CD8-positive, alpha-beta memory T cell (primary cell): ENCODE data around the gene VANGL2. TPM values are rescaled to one million over a fixed set of nuclear protein-coding genes. Genes with fewer than 3 reads are reported as not detected.

ENCODE experiments used
- CTCF ChIA-PET: fragments of 350-600 bp; sonication (Branson Sonifier 250); formaldehyde crosslinking; loops from one replicate; lab custom pipeline; 2021; ENCODE audit warnings: antibody characterized with exemption; lab: Charles Lee
- POLR2A ChIA-PET: fragments of 350-600 bp; sonication (Branson Sonifier 250); formaldehyde crosslinking; loops from one replicate; lab custom pipeline; 2021; ENCODE audit warnings: antibody characterized with exemption; lab: Charles Lee
- DNase-seq, 5 donors: peaks; one replicate each; pipeline versions ENCODE4 v3.0.0 to v3.0.0-alpha.2; 2020 to 2022; ENCODE audit warnings: mixed read lengths in 1 of 5
- H3K27ac ChIP-seq: one replicate; pipeline ENCODE4 v1.7.0; 2013; ENCODE audit warnings: low read depth, mild to moderate bottlenecking, low read length, moderate library complexity
- H3K27me3 ChIP-seq: 2 replicates; pipeline ENCODE4 v1.7.0; 2013; ENCODE audit warnings: low read length, mild to moderate bottlenecking; ENCODE audit not compliant: insufficient read depth, poor library complexity, severe bottlenecking
- H3K36me3 ChIP-seq: 2 replicates; pipeline ENCODE4 v1.7.0; 2013; ENCODE audit warnings: mild to moderate bottlenecking, low read length, moderate library complexity; ENCODE audit not compliant: insufficient read depth
- H3K4me1 ChIP-seq: 2 replicates; pipeline ENCODE4 v1.7.0; 2013; ENCODE audit warnings: mild to moderate bottlenecking, low read length, moderate library complexity; ENCODE audit not compliant: insufficient read depth
- H3K4me3 ChIP-seq: 2 replicates; pipeline ENCODE4 v1.7.0; 2013; ENCODE audit warnings: mild to moderate bottlenecking, low read length
- H3K9me3 ChIP-seq: 2 replicates; pipeline ENCODE4 v1.7.0; 2013; ENCODE audit warnings: mild to moderate bottlenecking, low read length
- H3K27ac Mint-ChIP-seq, 8 donors: one replicate each; pipeline ENCODE4 v1.8.0; 2020 to 2021; ENCODE audit warnings: mixed read lengths in 8 of 8, mild to moderate bottlenecking in 6 of 8, inconsistent platforms in 3 of 8, moderate library complexity in 3 of 8
- H3K27me3 Mint-ChIP-seq, 2 donors: one replicate each; pipeline ENCODE4 v1.8.0; 2020 to 2021; ENCODE audit warnings: mixed read lengths in 2 of 2, mild to moderate bottlenecking in 1 of 2, moderate library complexity in 1 of 2
- H3K36me3 Mint-ChIP-seq, 3 donors: one replicate each; pipeline ENCODE4 v1.8.0; 2020 to 2021; ENCODE audit warnings: mixed read lengths in 3 of 3, inconsistent platforms in 1 of 3, mild to moderate bottlenecking in 1 of 3
- H3K4me1 Mint-ChIP-seq, 3 donors: one replicate each; pipeline ENCODE4 v1.8.0; 2020 to 2021; ENCODE audit warnings: mixed read lengths in 3 of 3, inconsistent platforms in 1 of 3, mild to moderate bottlenecking in 1 of 3
- H3K4me3 Mint-ChIP-seq, 7 donors: one replicate each; pipeline ENCODE4 v1.8.0; 2020 to 2021; ENCODE audit warnings: mixed read lengths in 7 of 7, mild to moderate bottlenecking in 6 of 7, moderate library complexity in 4 of 7, inconsistent platforms in 2 of 7
- H3K9me3 Mint-ChIP-seq, 5 donors: one replicate each; pipeline ENCODE4 v1.8.0; 2020 to 2022; ENCODE audit warnings: mixed read lengths in 5 of 5, mild to moderate bottlenecking in 3 of 5, moderate library complexity in 2 of 5, inconsistent platforms in 1 of 5
- polyA plus RNA-seq: library from polyadenylated mRNA; unstranded; fragments of 300-500 nt; fragmentation: Illumina TruSeq; gene quantifications from one replicate; pipeline ENCODE4 v1.2.3, GENCODE V29; 2021
- total RNA-seq, 2 experiments: library from RNA; stranded (reverse); gene quantifications; one replicate each; pipeline ENCODE4 v1.2.3, GENCODE V29; 2021

The VANGL2 gene
- total RNA-seq, result under 1 TPM; 0.04 to 0.07 TPM
- not detected for polyA plus RNA-seq

DNA sequence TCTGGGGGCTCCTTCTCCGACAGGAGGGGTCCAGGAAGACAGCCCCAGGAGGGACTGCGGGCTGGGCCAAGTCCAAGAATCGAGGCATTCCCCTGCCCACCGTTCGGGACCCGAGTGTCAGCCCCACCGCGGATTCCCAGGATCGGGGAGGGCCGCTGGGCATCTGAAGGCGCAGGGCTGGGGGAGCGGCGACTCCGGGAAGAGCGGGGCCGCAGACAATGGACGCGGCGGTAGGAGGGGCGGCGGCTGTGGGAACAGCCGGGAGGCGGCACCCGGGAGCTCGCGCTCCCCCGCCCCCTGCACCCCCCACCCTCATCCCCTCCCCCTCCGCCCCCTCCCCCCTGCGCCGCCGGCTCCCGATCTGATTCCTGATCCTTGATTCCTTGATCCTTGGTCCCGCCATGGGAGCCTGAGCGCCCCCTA lies at the start of gene VANGL2:
VANGL2 (plus strand) TSS at position 342 of the 423 bp plus-strand sequence. CDS start 15,274 bp downstream, outside the sequence.
- Mint-ChIP-seq H3K9me3 (no peaks in the 10 kb centered on the region), H3K4me1 (peaks cover 6% of the 10 kb centered on the region in 3 donors), H3K27me3 (peaks cover 19 to 39% of the 10 kb centered on the region in 2 donors), H3K27ac (peak within 1 kb of the TSS in 1 of 8 donors; percentile 43), H3K4me3 (peak within 1 kb of the TSS; percentile 15 to 88 (median 65)), H3K36me3 (peaks cover 0 to 3% (median 0%) of the 10 kb centered on the region in 3 donors)
- ChIA-PET CTCF (no interaction called here), POLR2A (interaction anchor here (0.7 kb wide), 1 partner anchor 406 kb away, joined by 4 read pairs; no protein-coding TSS in a partner anchor)
- Histone ChIP-seq H3K36me3 (no peaks in the 10 kb centered on the region), H3K4me1 (peaks cover 5% of the 10 kb centered on the region), H3K27ac (no peak within 1 kb of the TSS), H3K9me3 (no peaks in the 10 kb centered on the region), H3K27me3 (peaks cover 16% of the 10 kb centered on the region), H3K4me3 (peak within 1 kb of the TSS; percentile 34)
- DNase-seq, result peak; percentile 18 to 59 (median 25)

DNA sequence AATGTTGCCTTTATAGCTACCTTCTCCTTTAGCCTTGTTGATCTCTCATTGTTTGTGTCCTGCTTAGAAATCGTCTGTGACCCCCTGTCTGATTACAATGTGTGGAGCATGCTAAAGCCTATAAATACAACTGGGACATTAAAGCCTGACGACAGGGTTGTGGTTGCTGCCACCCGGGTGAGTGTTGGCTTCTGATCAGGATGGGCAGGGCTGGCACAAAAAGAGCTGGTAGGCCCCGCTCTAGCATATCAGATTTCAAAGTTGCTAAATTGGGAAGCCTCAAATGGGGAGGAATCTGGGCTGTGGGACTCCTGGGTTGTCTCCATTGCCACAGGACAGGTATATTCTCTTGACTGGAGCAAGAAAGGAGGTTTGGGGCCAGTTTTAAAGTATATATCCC lies 48.7 kb upstream of the VANGL2 start:
- Histone ChIP-seq H3K27ac (no peak overlapping the region), H3K4me1 (no peaks in the 10 kb centered on the region), H3K4me3 (no peak overlapping the region), H3K27me3 (no peaks in the 10 kb centered on the region), H3K9me3 (no peaks in the 10 kb centered on the region), H3K36me3 (peaks cover 74% of the 10 kb centered on the region)
- Mint-ChIP-seq H3K9me3 (no peaks in the 10 kb centered on the region), H3K27me3 (no peaks in the 10 kb centered on the region), H3K4me3 (no peak overlapping the region), H3K27ac (peak overlapping the region in 1 of 8 donors; percentile 78), H3K4me1 (peaks cover 5 to 11% (median 8%) of the 10 kb centered on the region in 3 donors), H3K36me3 (peaks cover 8 to 99% (median 39%) of the 10 kb centered on the region in 3 donors)
- POLR2A ChIA-PET, result no interaction called here
- DNase-seq, result no peak
- CTCF ChIA-PET, result no interaction called here

DNA sequence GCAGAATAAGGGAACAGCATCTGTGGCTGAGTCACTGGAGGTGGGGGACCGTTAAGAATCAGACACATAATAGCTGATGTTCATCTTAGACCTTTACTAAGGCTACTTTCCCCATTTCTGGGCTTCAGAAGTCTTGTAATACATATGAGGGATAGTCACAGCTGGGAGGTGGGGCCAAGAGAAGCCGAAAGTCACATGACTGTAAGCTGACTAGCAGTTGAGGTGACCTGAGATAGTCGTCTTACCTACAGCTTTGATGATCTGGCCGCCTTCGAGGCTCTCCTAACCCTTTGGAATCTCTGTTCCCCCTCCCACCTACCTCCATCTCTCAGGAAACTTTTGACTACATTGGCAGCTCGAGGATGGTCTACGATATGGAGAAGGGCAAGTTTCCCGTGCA lies 47.8 kb upstream of the VANGL2 start:
- CTCF ChIA-PET, result interaction anchor here (0.5 kb wide), 1 partner anchor 643 kb away, joined by 3 read pairs; no protein-coding TSS in a partner anchor
- Mint-ChIP-seq H3K27ac (peak overlapping the region in 2 of 8 donors; percentile 71 to 73), H3K27me3 (no peaks in the 10 kb centered on the region), H3K4me1 (peaks cover 1 to 3% (median 2%) of the 10 kb centered on the region in 3 donors), H3K4me3 (no peak overlapping the region), H3K36me3 (peaks cover 6 to 97% (median 36%) of the 10 kb centered on the region in 3 donors), H3K9me3 (no peaks in the 10 kb centered on the region)
- H3K4me3 ChIP-seq, result no peak overlapping the region
- H3K27ac ChIP-seq, result no peak overlapping the region
- peaks cover 77% of the 10 kb centered on the region for H3K36me3 ChIP-seq
- no peaks in the 10 kb centered on the region for H3K4me1 ChIP-seq
- DNase-seq, result no peak
- POLR2A ChIA-PET, result no interaction called here
- H3K9me3 ChIP-seq, result no peaks in the 10 kb centered on the region
- H3K27me3 ChIP-seq, result no peaks in the 10 kb centered on the region

DNA sequence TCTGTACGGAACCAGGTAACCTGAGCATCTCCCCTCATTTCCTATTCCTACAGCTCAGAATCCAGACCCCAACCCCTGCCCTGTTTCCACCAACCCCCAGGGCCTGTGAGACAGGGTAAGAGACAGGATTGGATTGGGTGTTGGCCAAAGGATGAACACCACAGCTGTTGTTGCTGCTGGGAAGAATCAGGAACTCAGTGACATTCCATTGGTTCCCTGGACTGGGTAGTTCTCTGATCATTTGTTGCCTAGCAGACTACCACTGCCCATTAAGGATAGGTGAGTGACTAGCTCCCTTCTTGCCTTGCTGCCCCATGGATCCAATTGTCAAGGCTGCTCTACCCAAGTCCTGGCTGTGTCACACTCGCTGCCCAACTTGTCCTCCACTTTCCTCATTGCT lies 47.1 kb upstream of the VANGL2 start:
- peaks cover 6 to 98% (median 38%) of the 10 kb centered on the region in 3 donors for H3K36me3 Mint-ChIP-seq
- POLR2A ChIA-PET, result no interaction called here
- peak overlapping the region in 1 of 8 donors; percentile 24 for H3K27ac Mint-ChIP-seq

DNA sequence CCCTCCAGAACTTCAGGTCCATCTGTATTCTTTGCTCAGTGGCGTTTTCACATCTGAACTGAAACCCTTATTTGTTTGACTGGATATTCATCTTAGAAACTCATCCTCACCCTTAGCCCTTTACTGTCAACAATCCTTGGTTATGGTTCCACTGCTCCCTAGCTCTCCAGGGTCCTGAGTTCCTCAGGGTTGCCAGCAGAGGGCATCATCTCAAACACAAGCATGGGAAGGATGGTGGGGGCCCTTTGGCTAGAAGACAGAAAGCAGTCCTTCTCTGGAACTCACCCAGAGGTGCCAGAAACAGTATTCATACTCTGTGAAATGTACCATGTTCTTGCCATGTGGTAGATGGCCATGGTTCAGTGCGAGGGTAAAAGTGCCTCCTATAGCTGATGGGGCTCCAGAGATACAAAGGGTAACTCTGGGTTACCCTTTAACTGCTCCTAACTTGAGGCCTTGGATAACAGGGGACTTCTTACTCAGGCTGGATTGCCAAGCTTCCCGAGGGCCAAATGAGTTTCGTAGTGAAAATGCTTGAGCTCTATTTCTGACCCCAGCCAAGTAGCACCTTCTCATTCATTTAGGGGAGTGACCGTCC lies 45.9 kb upstream of the VANGL2 start:
- Histone ChIP-seq H3K27ac (no peak overlapping the region), H3K4me3 (no peak overlapping the region), H3K36me3 (peaks cover 71% of the 10 kb centered on the region), H3K27me3 (no peaks in the 10 kb centered on the region), H3K9me3 (no peaks in the 10 kb centered on the region), H3K4me1 (no peaks in the 10 kb centered on the region)
- Mint-ChIP-seq H3K36me3 (peaks cover 6 to 95% (median 43%) of the 10 kb centered on the region in 3 donors), H3K4me3 (no peak overlapping the region), H3K9me3 (no peaks in the 10 kb centered on the region), H3K4me1 (no peaks in the 10 kb centered on the region), H3K27ac (peak overlapping the region in 2 of 8 donors; percentile 29 to 38), H3K27me3 (no peaks in the 10 kb centered on the region)
- DNase-seq, result no peak
- ChIA-PET CTCF (interaction anchor here (0.8 to 2.5 kb wide), 9 partner anchors 10 to 268 kb away, joined by 3 to 7 read pairs (median 4); partner anchors contain the start of genes NCSTN and NHLH1), POLR2A (no interaction called here)

More for the DNA sequence above, 47.1 kb upstream of the VANGL2 start:
- Histone ChIP-seq H3K36me3 (peaks cover 77% of the 10 kb centered on the region), H3K9me3 (no peaks in the 10 kb centered on the region), H3K4me3 (no peak overlapping the region), H3K27ac (no peak overlapping the region), H3K27me3 (no peaks in the 10 kb centered on the region), H3K4me1 (no peaks in the 10 kb centered on the region)
- H3K4me1 Mint-ChIP-seq, result no peaks in the 10 kb centered on the region
- DNase-seq, result no peak
- no peak overlapping the region for H3K4me3 Mint-ChIP-seq
- H3K9me3 Mint-ChIP-seq, result no peaks in the 10 kb centered on the region
- no peaks in the 10 kb centered on the region for H3K27me3 Mint-ChIP-seq
- CTCF ChIA-PET, result interaction anchor here (1.1 to 1.2 kb wide), 2 partner anchors 64 to 147 kb away, joined by 3 read pairs; no protein-coding TSS in a partner anchor

DNA sequence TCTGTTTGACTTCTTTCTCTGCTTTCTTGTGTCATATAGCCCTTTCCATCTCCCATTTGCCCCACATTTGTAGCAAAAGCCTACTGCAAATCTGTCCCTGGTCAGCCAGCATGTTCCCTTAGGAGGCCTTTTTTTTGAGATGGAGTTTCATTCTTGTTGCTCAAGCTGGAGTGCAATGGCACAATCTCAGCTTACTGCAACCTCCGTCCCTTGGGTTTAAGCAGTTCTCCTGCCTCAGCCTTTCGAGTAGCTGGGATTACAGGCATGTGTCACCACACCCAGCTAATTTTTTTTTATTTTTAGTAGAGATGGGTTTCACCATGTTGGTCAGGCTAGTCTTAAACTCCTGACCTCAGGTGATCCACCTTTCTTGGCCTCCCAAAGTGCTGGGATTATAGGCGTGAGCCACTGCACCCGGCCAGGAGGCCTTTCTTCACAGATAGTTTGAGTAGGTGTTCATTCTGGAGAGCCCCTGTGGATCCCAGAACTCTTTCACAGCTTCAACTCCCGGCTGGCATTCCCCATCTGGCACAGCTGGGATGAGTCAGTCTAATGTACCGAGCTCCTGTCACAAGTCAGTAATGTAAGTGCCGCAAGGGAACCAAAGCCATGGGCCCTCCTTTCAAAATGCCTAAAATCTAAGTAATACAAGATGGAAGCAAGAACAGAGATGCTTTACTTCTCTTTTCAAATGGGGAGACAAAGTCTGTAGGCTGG lies 42.9 kb upstream of the VANGL2 start:
- peaks cover 45% of the 10 kb centered on the region for H3K36me3 ChIP-seq
- no peak overlapping the region for H3K27ac Mint-ChIP-seq
- H3K36me3 Mint-ChIP-seq, result peaks cover 6 to 79% (median 32%) of the 10 kb centered on the region in 3 donors
- H3K4me3 ChIP-seq, result no peak overlapping the region
- H3K4me1 Mint-ChIP-seq, result no peaks in the 10 kb centered on the region
- H3K27me3 Mint-ChIP-seq, result no peaks in the 10 kb centered on the region
- no peaks in the 10 kb centered on the region for H3K9me3 Mint-ChIP-seq
- CTCF ChIA-PET, result interaction anchor here (0.8 to 1.2 kb wide), 2 partner anchors 9 to 21 kb away, joined by 3 read pairs; no protein-coding TSS in a partner anchor
- H3K27me3 ChIP-seq, result no peaks in the 10 kb centered on the region
- H3K27ac ChIP-seq, result no peak overlapping the region
- POLR2A ChIA-PET, result no interaction called here
- no peaks in the 10 kb centered on the region for H3K4me1 ChIP-seq
- DNase-seq, result no peak
- H3K9me3 ChIP-seq, result no peaks in the 10 kb centered on the region
- no peak overlapping the region for H3K4me3 Mint-ChIP-seq

DNA sequence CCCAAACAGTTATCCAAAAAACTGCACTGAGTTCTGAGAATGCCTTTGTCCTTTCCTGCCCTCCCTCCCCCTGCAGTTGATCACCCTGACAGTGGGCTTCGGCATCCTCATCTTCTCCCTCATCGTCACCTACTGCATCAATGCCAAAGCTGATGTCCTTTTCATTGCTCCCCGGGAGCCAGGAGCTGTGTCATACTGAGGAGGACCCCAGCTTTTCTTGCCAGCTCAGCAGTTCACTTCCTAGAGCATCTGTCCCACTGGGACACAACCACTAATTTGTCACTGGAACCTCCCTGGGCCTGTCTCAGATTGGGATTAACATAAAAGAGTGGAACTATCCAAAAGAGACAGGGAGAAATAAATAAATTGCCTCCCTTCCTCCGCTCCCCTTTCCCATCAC lies 42.3 kb upstream of the VANGL2 start:
- no peak for DNase-seq
- H3K27me3 ChIP-seq, result no peaks in the 10 kb centered on the region
- Mint-ChIP-seq H3K27me3 (no peaks in the 10 kb centered on the region), H3K4me1 (no peaks in the 10 kb centered on the region), H3K9me3 (no peaks in the 10 kb centered on the region), H3K4me3 (no peak overlapping the region), H3K27ac (no peak overlapping the region), H3K36me3 (peaks cover 6 to 73% (median 30%) of the 10 kb centered on the region in 3 donors)
- POLR2A ChIA-PET, result no interaction called here
- no peak overlapping the region for H3K4me3 ChIP-seq
- no peaks in the 10 kb centered on the region for H3K4me1 ChIP-seq
- H3K9me3 ChIP-seq, result no peaks in the 10 kb centered on the region
- CTCF ChIA-PET, result interaction anchor here (1.2 kb wide), 1 partner anchor 22 kb away, joined by 3 read pairs; no protein-coding TSS in a partner anchor
- H3K36me3 ChIP-seq, result peaks cover 39% of the 10 kb centered on the region
- no peak overlapping the region for H3K27ac ChIP-seq
